SK-N-MC (cell line): ENCODE measurements around the gene ADCY4.

Source experiments
- DNase-seq: peaks from one replicate; pipeline ENCODE4 v3.0.0-alpha.2; 2011; ENCODE audit warnings: low read depth, low spot score
- H3K27ac ChIP-seq: fragments of 200-600 bp; sonication (generic); 2 replicates; pipeline ENCODE4 v1.5.1; 2016; ENCODE audit warnings: mixed run types
- H3K36me3 ChIP-seq: fragments of 200-600 bp; sonication (generic); 2 replicates; pipeline ENCODE4 v1.6.1; 2017; ENCODE audit warnings: antibody characterized with exemption, low read length, mixed read lengths; ENCODE audit not compliant: insufficient read depth
- H3K4me3 ChIP-seq: fragments of 200-600 bp; sonication (generic); 2 replicates; pipeline ENCODE4 v1.5.1; 2016
- H3K9ac ChIP-seq: fragments of 200-600 bp; sonication (generic); 2 replicates; pipeline ENCODE4 v1.8.0; 2017; ENCODE audit warnings: mixed run types, mixed read lengths; ENCODE audit not compliant: insufficient read length
- H3K9me3 ChIP-seq: fragments of 200-600 bp; sonication (generic); 2 replicates; pipeline ENCODE4 v1.6.1; 2017; ENCODE audit warnings: low read depth, mild to moderate bottlenecking, antibody characterized with exemption, low read length, moderate library complexity, mixed read lengths
- EZH2 ChIP-seq: fragments of 200-600 bp; sonication (generic); IDR thresholded peaks from one replicate; pipeline ENCODE4 v1.6.1; 2017; ENCODE audit warnings: antibody characterized with exemption
- FOXP2 ChIP-seq: optimal IDR thresholded peaks from 2 replicates; pipeline ENCODE3; 2011; ENCODE audit warnings: mild to moderate bottlenecking, moderate library complexity; ENCODE audit not compliant: insufficient read depth; ENCODE audit errors: extremely low read length, control extremely low read depth
- POLR2AphosphoS5 ChIP-seq: IDR thresholded peaks from 2 replicates; pipeline ENCODE4 v1.6.1; 2012; ENCODE audit warnings: mild to moderate bottlenecking, low read depth, low read length, borderline replicate concordance

ADCY4 gene

DNA sequence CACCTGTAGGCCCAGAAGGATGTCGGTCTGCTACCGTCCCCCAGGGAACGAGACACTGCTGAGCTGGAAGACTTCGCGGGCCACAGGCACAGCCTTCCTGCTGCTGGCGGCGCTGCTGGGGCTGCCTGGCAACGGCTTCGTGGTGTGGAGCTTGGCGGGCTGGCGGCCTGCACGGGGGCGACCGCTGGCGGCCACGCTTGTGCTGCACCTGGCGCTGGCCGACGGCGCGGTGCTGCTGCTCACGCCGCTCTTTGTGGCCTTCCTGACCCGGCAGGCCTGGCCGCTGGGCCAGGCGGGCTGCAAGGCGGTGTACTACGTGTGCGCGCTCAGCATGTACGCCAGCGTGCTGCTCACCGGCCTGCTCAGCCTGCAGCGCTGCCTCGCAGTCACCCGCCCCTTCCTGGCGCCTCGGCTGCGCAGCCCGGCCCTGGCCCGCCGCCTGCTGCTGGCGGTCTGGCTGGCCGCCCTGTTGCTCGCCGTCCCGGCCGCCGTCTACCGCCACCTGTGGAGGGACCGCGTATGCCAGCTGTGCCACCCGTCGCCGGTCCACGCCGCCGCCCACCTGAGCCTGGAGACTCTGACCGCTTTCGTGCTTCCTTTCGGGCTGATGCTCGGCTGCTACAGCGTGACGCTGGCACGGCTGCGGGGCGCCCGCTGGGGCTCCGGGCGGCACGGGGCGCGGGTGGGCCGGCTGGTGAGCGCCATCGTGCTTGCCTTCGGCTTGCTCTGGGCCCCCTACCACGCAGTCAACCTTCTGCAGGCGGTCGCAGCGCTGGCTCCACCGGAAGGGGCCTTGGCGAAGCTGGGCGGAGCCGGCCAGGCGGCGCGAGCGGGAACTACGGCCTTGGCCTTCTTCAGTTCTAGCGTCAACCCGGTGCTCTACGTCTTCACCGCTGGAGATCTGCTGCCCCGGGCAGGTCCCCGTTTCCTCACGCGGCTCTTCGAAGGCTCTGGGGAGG, 23.9 kb downstream of the ADCY4 start, which contains the start of gene LTB4R:
TSS of gene LTB4R (plus strand) at position 857 of the 959 bp plus-strand sequence. CDS start 4,150 bp downstream, outside the sequence.
- DNase-seq = no peak
- Histone ChIP-seq H3K9me3 (no peaks in the 10 kb centered on the region), H3K27ac (no peak within 1 kb of the TSS), H3K4me3 (no peak within 1 kb of the TSS), H3K36me3 (peaks cover 9% of the 10 kb centered on the region; the same call in 1 of the 2 replicates), H3K9ac (no peak within 1 kb of the TSS)
- TF ChIP-seq FOXP2 (no peak), EZH2 (no peak), POLR2AphosphoS5 (no peak)

GRCh38 chr14:24310265-24310645, 24.6 kb downstream of the ADCY4 start:
- Histone ChIP-seq H3K9me3 (no peaks in the 10 kb centered on the region), H3K9ac (no peak overlapping the region), H3K36me3 (peaks cover 15% of the 10 kb centered on the region; the same call in 1 of the 2 replicates), H3K27ac (no peak overlapping the region), H3K4me3 (no peak overlapping the region)
- no peak for DNase-seq
- no peak for TF ChIP-seq FOXP2
- TF ChIP-seq POLR2AphosphoS5 = no peak
- no peak for TF ChIP-seq EZH2

- DNase-seq = no peak
- no peak within 1 kb of the TSS for H3K9ac ChIP-seq
- peaks cover 21% of the 10 kb centered on the region; the same call in 1 of the 2 replicates for H3K36me3 ChIP-seq
- no peak within 1 kb of the TSS for H3K4me3 ChIP-seq
- TF ChIP-seq EZH2 (no peak), POLR2AphosphoS5 (no peak), FOXP2 (no peak)
- no peaks in the 10 kb centered on the region for H3K9me3 ChIP-seq
- no peak within 1 kb of the TSS for H3K27ac ChIP-seq
Observed at GRCh38 chr14:24309538-24310264, 25.2 kb downstream of the ADCY4 start, which contains the start of gene LTB4R2. Gene LTB4R2, plus strand, starts transcription at chr14:24310140. Its CDS starts 525 bp downstream, at chr14:24310665.

DNA sequence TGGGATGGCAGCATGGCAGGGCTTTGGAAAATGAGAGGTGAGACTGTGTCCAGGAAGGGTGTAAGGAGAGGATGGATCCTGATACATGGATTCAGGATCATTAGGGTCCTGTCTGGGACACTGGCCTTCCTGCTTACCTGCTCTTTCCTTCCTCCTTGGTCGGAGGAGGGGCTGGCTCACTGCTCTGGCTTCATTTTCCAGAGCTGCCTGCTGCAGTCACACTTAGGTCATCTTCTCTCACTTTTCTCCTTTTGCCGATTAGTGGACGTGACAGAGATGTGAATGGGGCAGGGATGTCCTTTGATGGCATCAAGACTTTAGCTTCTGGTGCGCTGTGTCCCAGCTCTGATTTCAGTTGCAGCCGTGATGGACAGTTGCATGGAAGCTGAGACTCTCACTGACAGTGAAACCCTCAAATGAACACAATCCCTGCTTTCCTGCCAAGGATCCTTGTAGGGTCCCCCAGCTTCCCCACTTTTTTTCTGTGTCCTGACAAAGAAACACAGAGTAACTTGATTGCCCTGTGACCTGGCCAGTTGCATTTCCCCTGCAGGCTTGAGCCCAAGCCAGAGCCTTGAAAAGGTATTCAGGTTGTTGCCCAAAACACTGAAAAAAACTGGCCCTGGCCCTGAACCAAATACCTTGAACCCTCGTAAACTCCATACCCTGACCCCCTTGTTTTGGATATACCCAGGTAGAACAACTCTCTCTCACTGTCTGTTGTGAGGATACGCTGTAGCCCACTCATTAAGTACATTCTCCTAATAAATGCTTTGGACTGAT, 26.3 kb downstream of the ADCY4 start:
- DNase-seq = no peak
- no peaks in the 10 kb centered on the region for H3K9me3 ChIP-seq
- TF ChIP-seq EZH2 = no peak
- TF ChIP-seq FOXP2 = no peak
- no peak for TF ChIP-seq POLR2AphosphoS5
- H3K4me3 ChIP-seq = no peak overlapping the region
- no peak overlapping the region for H3K27ac ChIP-seq
- peaks cover 32% of the 10 kb centered on the region for H3K36me3 ChIP-seq
- no peak overlapping the region for H3K9ac ChIP-seq

GRCh38 chr14:24307575-24308341, 27.1 kb downstream of the ADCY4 start, which contains the start of gene CIDEB:
Gene CIDEB, minus strand, starts transcription at chr14:24307977. Its CDS starts 119 bp downstream, at chr14:24307858.
- Histone ChIP-seq H3K4me3 (no peak within 1 kb of the TSS), H3K9ac (no peak within 1 kb of the TSS), H3K9me3 (no peaks in the 10 kb centered on the region), H3K36me3 (peaks cover 40% of the 10 kb centered on the region), H3K27ac (no peak within 1 kb of the TSS)
- TF ChIP-seq FOXP2 (no peak), POLR2AphosphoS5 (no peak), EZH2 (no peak)
- no peak for DNase-seq

DNA sequence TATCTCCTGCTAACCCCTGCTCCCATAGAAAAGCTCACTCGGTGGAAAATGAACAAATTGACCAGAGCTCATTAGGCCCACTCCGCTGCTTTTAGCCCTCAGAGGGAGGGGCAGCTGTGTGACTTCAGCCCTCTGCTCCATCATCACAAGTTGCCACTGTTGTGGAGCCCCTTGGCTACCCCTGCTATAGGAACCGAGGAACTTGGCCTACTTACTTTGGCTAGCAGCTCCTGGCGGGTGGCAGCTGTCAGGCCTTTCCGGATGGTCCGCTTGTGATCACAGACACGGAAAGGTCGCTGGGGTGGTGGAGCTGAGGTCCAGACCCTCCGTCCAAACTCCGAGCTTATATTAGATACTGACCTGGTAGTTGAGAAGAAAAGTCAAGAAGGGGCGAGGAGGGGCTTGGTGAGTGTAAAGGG, 27.7 kb downstream of the ADCY4 start:
- no peak for DNase-seq
- Histone ChIP-seq H3K27ac (no peak overlapping the region), H3K9ac (no peak overlapping the region), H3K9me3 (no peaks in the 10 kb centered on the region), H3K4me3 (no peak overlapping the region), H3K36me3 (peaks cover 46% of the 10 kb centered on the region)
- TF ChIP-seq FOXP2 = no peak
- no peak for TF ChIP-seq POLR2AphosphoS5
- no peak for TF ChIP-seq EZH2

DNA sequence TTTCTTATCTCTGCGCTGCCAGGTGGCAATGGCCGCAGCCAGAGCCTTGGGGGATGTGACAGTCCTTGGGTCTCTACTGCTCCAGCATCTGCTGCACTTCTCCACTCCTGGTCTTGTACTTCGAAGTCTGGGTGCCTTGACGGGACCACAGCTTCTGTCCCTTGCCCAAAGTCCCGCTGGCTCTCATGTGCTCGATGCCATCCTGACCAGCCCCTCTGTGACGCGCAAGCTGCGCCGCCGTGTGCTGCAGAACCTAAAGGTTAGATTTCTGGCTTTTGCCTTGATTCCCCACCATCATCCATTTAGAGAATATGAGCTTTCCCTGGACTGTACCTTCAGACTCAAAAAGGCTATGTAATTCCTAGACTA, 30.9 kb downstream of the ADCY4 start:
- Histone ChIP-seq H3K36me3 (peaks cover 55% of the 10 kb centered on the region), H3K9ac (no peak overlapping the region), H3K9me3 (no peaks in the 10 kb centered on the region), H3K4me3 (no peak overlapping the region), H3K27ac (no peak overlapping the region)
- TF ChIP-seq POLR2AphosphoS5 = no peak
- TF ChIP-seq EZH2 = no peak
- TF ChIP-seq FOXP2 = no peak
- DNase-seq = no peak
